Pulmonary artery endothelial cell (primary cell): ENCODE results near the gene PNMA6A. TPM values are rescaled to one million over a fixed set of nuclear protein-coding genes. Genes with fewer than 3 reads are reported as not detected.
"Not testable (repeated sequence)": the region's sequence is repeated elsewhere in the genome, so short reads cannot be mapped to it uniquely, and the experiment has no call there.

Source experiments
- DNase-seq: peaks from one replicate; pipeline ENCODE4 v3.0.0-alpha.2; 2011; ENCODE audit warnings: low read depth, low spot score
- total RNA-seq: library from RNA; depleted of rRNA; stranded (reverse); fragments of >200 nt; gene quantifications from 2 replicates; pipeline ENCODE4 v1.2.3, GENCODE V29; 2014

Gene PNMA6A
- total RNA-seq, 1 donor from 2014 or later, result 1.6 TPM

DNA sequence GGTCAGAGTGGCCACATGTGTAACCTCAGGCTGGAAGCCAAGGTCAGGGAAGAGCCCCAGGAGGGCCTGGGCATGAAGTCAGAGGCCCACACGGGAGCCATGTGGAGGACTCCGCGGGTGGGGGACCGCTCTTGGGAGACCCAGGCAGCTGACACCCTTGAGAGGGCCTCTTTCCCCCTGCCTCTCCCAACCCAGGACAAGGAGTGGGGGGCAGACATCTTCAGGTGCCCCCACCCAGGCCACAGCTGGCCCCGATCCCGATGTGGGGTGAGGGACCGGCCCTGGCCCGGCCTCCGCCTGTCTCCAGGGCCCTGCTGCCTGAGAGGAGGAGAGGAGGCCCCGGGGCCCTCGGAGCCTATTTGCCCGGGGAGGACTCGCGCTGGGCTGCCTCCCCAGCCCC is 3.1 kb downstream of the PNMA6A start:
- DNase-seq, result no peak

DNA sequence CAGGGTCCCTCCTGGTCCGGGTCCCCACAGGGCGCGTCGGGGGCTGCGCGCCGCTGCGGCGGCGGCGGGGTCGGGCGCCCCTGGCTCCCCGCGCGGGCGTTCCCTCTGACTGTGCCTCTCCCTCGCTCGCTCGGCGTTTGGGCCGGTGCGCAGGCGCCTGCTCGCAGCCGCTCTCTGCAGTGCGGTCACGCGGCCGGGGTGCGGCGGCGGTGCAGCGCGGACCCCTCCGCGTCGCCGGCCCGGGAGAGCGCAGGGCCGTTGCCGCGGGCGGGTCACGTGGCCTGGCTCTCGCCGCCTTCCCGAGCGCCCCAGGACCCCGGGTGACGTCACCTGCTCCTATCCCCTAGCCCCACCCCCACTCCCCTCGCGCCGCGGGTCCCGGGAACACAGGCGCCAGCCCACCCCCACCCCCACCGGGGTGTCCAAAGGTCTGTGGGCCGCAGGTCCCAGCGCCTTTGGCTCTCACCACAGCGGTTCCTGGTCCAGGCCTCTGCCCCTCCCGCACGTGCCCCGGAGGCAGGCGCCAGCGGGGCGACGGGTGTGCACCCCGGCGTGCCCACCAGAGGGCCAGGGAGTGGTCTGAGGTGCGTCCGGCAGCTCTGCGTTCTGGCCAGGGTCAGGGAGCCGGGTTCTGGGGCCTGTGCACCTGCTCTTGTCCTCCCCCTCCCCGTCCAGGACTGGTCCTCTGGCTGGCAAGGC is 5.3 kb downstream of the PNMA6A start:
- DNase-seq, result not testable (repeated sequence)

DNA sequence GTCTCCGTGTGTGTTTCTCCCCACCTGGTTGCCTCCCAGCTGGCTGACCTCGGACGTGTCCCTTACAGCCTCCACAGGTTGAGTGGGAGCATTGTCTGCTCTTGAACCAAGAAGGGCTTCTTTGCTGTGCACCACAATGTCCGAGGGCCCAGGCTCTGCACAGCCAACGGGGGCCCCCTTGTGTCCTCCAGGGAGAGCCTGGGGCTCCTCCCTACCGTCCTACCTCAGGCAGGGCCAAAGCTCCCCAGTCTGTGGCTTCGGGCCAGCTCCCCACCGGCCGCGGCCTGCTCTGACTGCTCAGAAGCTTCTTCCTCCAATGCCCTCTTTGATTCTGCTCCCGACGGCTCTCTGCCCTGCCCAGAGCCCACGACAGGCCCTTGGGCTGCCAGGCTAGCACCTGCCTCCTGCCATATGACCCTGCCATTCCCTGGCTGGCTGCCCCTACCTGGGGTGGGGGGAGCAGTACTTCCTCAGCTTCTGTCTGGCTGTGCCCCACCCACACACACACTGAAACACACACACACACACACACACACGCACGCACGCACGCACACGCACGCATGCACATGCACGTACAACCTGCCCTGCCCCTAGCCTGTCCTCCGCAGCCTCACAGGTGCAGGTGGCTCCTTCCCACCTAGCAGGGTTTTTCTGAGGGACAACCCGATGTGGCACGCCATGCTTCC is 11.1 kb downstream of the PNMA6A start:
- DNase-seq, result not testable (repeated sequence)

DNA sequence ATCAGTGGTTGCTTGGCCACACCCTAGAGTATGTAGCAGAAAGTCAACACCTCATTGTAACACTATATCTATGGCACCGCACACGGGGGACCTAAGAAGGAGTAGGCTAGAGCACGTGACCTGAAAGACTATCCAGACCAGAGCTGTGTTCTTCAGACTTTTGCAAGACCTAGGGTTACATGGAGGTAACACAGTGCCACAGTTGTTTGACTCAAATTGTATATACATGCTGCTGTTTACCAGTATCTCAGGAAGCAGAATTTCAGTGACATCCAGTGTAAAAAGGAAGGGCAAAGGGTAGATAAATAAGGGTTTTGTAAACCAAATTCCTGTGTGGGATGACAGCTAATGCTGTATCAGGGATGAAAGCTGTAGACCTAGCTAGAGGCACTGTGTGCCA is 30.2 kb downstream of the PNMA6A start:
- DNase-seq, result no peak

DNA sequence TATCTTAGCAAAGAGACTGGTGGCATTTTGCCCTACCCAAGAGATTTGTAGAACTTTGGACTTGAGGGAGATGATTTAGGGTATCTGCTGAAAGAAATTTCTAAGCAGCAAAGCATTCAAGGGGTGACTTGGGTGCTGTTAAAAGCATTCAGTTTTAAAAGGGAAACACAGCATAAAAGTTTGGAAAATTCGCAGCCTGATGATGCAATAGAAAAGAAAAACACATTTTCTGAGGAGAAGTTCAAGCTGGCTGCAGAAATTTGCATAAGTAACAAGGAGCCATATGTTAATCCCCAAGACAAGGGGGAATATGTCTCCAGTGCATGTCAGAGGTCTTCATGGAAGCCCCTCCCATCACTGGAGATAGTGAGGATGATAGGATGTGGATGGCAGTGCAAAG is 32.7 kb downstream of the PNMA6A start:
- DNase-seq, result not testable (repeated sequence)

DNA sequence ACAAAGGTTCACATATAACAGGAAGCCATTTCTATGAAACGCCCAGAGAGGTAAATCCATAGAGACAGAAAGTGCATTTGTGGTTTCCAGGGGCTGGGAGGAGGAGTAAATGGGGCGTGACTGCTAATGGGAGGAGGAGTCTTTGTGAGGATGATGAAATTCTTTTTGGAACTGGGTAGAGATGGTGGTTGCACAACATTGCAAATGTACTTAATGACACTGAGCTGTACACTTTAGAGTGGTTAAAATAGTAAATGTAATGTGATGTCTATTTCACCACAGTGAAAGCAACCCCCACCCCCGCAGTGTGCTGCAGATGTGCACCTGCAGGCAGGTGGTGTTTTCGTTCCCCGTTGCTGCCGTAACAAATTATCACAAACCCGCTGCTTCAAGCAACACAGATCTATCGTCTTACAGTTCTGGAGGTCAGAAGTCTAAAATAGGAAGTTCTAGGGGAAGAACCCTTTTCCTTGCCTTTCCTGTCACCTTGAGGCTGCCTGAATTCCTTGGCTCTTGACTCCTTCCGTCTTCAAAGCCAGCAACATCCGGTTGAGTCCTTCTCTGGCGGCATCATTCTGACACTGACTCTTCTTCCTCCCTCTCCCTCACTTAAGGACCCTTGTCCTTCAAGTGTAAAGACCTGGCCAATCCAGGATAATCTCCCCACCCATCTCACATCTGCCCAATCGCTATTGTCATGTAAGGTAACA is 34.0 kb downstream of the PNMA6A start:
- not testable (repeated sequence) for DNase-seq

DNA sequence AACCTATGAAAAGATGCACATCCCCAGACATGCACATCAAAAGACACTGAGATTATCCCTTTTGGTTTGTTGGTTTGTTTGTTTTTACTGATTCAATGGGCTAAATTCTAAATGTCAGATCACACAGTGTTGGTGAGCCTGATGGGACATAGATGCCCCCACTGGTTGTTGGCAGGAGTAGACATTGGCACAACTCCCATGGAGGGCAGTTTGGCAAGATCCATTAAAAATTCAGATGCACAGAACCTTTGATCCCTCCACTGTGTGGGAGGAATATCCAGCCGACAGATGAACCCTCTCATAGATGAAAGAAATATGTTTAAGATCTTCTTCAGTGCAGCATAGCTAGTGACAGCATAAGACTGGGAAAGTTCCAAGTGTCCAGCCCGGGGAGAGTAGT is 38.5 kb downstream of the PNMA6A start:
- DNase-seq, result not testable (repeated sequence)

DNA sequence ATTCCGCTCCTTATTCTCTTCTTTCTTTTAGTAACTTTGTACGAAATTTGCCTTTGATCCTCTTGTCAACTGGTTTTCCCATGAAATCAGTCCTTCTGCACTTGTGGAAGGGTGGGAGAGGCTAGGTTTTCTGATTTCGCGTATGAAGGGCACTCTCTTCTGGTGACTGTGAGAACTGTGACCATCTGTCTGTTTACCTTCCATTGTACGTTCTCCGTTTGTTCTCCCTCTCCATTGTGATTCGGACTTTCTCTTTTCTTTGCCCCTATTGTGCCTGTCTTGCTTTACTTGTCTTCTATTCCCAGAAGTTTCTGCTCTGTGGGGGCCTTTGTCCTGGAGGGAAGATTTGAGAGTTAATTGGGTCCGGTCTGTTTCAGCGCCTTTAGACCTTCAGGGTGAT is 41.6 kb downstream of the PNMA6A start:
- DNase-seq, result not testable (repeated sequence)

DNA sequence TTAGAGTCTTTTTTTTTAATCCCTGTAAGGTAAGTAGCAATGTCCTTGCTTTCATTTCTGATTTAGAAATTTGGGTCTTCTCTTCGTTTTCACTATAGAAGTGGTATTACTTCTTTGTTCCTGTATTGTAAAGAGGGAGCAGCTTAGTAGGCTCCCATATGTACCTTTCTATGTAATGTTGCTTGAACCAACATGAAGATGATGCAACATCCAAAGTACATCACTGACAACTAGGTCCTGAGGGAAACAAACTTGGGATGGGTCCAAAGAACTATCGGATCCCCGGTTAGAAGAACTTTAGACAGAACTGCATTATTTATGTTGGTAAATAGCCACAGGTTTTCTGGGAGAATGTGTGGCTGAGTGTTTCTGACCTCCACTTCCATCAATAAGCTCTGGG is 45.5 kb downstream of the PNMA6A start:
- not testable (repeated sequence) for DNase-seq

DNA sequence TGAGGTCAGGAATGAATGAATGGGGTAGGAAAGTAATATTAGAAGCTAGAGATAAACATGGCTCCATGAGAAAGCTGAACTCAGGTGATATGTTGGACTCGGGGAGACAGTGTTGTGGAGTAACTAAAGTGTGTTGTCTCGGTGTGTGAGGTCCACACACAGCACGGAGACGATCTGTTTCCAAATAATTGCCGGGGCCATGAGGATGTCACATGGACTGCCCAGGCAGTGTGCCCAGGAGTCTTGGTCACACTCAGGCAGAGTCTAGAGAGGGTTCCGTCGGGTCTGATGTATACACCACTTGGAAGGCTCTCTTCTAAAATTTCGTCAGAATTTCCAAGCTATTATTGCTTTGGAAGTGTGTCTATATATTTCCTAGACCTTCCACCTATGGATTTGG is 48.0 kb downstream of the PNMA6A start:
- not testable (repeated sequence) for DNase-seq

DNA sequence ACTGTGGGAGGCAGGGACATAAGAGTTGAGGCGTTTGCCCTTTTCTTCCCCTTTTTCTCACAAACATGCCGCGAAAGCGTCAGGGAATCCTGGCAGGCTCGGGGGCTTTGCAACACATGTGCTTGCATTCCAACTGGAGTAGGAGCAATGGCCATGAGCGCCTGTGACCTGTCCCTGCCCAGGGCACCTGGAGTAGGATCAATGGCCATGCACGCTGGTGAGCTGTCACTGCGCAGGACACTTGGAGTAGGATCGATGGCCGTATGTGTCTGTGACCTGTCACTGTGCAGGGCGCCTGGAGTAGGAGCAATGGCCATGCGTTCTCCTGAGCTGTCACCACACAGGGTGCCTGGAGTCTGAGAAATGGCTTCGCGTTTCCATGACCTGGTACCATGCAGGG is 51.2 kb downstream of the PNMA6A start:
- not testable (repeated sequence) for DNase-seq

Other genes starting within 250 kb of the PNMA6A start
- gene CETN2, start 241.7 kb upstream of the PNMA6A start, total RNA-seq, result 22.0 and 26.1 TPM in 2 replicates
- gene NSDHL, start 241.4 kb upstream of the PNMA6A start, total RNA-seq, result 24.9 and 38.1 TPM in 2 replicates
- 15.8 and 33.3 TPM in 2 replicates for gene ZNF185, start 174.4 kb upstream of the PNMA6A start, total RNA-seq
- not detected in 2 replicates for gene PNMA5, start 78.3 kb upstream of the PNMA6A start, total RNA-seq
- gene PNMA3, start 16.0 kb upstream of the PNMA6A start, total RNA-seq, result under 0.01 TPM in 1 of 2 replicates, not detected in the other
- 0.07 TPM in 1 of 2 replicates, not detected in the other for gene MAGEA1, start 106.8 kb downstream of the PNMA6A start, total RNA-seq
- not detected in 2 replicates for gene PNMA6F, start 249.3 kb downstream of the PNMA6A start, total RNA-seq